GF-D8 (cell line): ENCODE results near the gene ZNF185.

Experiments
- DNase-seq: peaks from one replicate; lab custom pipeline; 2025; lab: John Stamatoyannopoulos, UW

ZNF185 gene

GRCh38 chrX:152897222-152898131, at the start of gene ZNF185:
Gene ZNF185, plus strand, starts transcription at chrX:152898067. Its CDS starts 16,423 bp downstream, at chrX:152914490.
- no peak for DNase-seq

- DNase-seq = no peak
These were observed 47.4 kb upstream of the ZNF185 start for GRCh38 chrX:152850465-152850864.

GRCh38 chrX:152853986-152854385, 43.9 kb upstream of the ZNF185 start:
- no peak for DNase-seq

- peak; percentile 34 for DNase-seq
These were observed 36.8 kb upstream of the ZNF185 start for GRCh38 chrX:152861116-152861515.

- DNase-seq = no peak
These were observed 36.0 kb upstream of the ZNF185 start for GRCh38 chrX:152861826-152862225.

GRCh38 chrX:152865232-152865920, 32.5 kb upstream of the ZNF185 start:
- no peak for DNase-seq

GRCh38 chrX:152866386-152866785, 31.5 kb upstream of the ZNF185 start:
- no peak for DNase-seq

- DNase-seq = no peak
These were observed 27.9 kb upstream of the ZNF185 start for GRCh38 chrX:152869972-152870371.

- DNase-seq = no peak
These were observed 26.6 kb upstream of the ZNF185 start for GRCh38 chrX:152871260-152871659.

- DNase-seq = no peak
These were observed 25.3 kb upstream of the ZNF185 start for GRCh38 chrX:152872522-152872921.

- DNase-seq = no peak
These were observed 24.5 kb upstream of the ZNF185 start for GRCh38 chrX:152873361-152873760.

- no peak for DNase-seq
These were observed 20.7 kb upstream of the ZNF185 start for GRCh38 chrX:152876931-152877840.

- DNase-seq = no peak
These were observed 18.7 kb upstream of the ZNF185 start for GRCh38 chrX:152878976-152879755.

- DNase-seq = no peak
These were observed 16.6 kb upstream of the ZNF185 start for GRCh38 chrX:152881289-152881688.

- DNase-seq = no peak
These were observed 13.7 kb upstream of the ZNF185 start for GRCh38 chrX:152884171-152884570.

- no peak for DNase-seq
These were observed 11.2 kb upstream of the ZNF185 start for GRCh38 chrX:152886716-152887115.

- no peak for DNase-seq
These were observed 5.4 kb upstream of the ZNF185 start for GRCh38 chrX:152892499-152892898.

GRCh38 chrX:152892999-152893891, 4.6 kb upstream of the ZNF185 start:
- no peak for DNase-seq

GRCh38 chrX:152893980-152894610, 3.8 kb upstream of the ZNF185 start:
- DNase-seq = no peak

- no peak for DNase-seq
These were observed 2.7 kb upstream of the ZNF185 start for GRCh38 chrX:152895121-152895520.
